Stimulated activated effector memory CD8-positive, alpha-beta T cell treated with anti-CD3 and anti-CD28 coated beads, Interleukin-12 subunit alpha, Interleukin-12 subunit beta, amount 100 ng/mL, for 72 hours (primary cell): ENCODE measurements around the gene SPPL3.
"Not testable (repeated sequence)": the region's sequence is repeated elsewhere in the genome, so short reads cannot be mapped to it uniquely, and the experiment has no call there.

Experiments
- ATAC-seq: fragments of 150-1000 bp; cut with Tn5 transposase; 2 replicates; pipeline ENCODE4 v1.10.0; 2021
- DNase-seq, 2 donors: peaks; one replicate each; pipeline ENCODE4 v3.0.0; 2021 to 2022; ENCODE audit warnings: low spot score in 2 of 2
- H3K27ac Mint-ChIP-seq: one replicate; pipeline ENCODE4 v1.8.0; 2022; ENCODE audit warnings: mild to moderate bottlenecking, mixed read lengths
- H3K36me3 Mint-ChIP-seq: one replicate; pipeline ENCODE4 v1.8.0; 2022; ENCODE audit warnings: mild to moderate bottlenecking, mixed read lengths
- H3K4me1 Mint-ChIP-seq: one replicate; pipeline ENCODE4 v1.8.0; 2022; ENCODE audit warnings: mixed read lengths
- H3K4me3 Mint-ChIP-seq: one replicate; pipeline ENCODE4 v1.8.0; 2022; ENCODE audit warnings: mild to moderate bottlenecking, mixed read lengths
- H3K9me3 Mint-ChIP-seq: one replicate; pipeline ENCODE4 v1.8.0; 2022; ENCODE audit warnings: mixed read lengths

SPPL3 gene

GRCh38 chr12:120901101-120901500, 3.1 kb downstream of the SPPL3 start:
- H3K27ac Mint-ChIP-seq, DNase-seq, ATAC-seq, H3K9me3 Mint-ChIP-seq, H3K4me3 Mint-ChIP-seq: not testable (repeated sequence)
- Mint-ChIP-seq H3K4me1 (peaks cover 34% of the 10 kb centered on the region), H3K36me3 (peaks cover 42% of the 10 kb centered on the region)

DNA sequence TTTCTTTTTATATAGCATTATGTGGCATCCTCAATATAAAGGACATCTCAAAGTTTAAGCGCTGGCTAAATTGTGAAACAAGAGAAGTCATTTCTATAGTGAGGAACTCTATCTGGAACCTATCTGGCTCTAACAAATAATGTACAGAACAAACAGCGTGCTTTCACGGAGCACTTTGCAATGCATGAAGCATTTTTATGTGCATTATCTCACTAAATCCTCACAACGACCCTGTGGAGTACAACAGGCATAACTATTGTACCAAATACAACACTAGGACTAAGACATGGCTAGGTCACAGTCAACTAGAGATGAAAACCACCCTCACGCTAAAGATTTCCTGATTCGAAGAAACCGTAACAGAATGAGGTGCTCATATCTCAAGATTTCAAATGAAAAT, 8.6 kb downstream of the SPPL3 start:
- H3K9me3 Mint-ChIP-seq: no peaks in the 10 kb centered on the region
- DNase-seq (no peak), ATAC-seq (no peak)
- H3K36me3 Mint-ChIP-seq: peaks cover 26% of the 10 kb centered on the region
- H3K4me1 Mint-ChIP-seq: peaks cover 38% of the 10 kb centered on the region
- H3K4me3 Mint-ChIP-seq: no peak overlapping the region
- no peak overlapping the region for H3K27ac Mint-ChIP-seq

DNA sequence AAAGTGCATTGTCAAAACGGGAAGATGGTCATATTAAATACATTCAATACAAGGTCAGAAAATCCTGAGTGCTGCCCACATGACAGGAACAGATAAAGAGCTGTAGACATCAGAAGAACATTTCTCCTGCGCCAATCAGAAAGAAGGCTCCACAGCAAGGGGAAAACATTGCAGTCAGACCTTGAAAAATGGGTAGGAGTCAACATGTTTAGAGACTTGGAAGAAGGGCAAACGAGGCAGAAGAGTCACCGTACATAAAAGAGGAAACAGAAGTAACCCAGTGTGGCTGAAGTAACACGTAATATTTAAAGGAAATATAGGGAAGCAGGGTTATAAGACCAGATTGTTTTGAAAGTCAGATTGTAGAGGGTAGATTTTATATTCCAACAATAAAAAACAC, 11.9 kb downstream of the SPPL3 start:
- no peak for ATAC-seq
- H3K4me1 Mint-ChIP-seq: peaks cover 42% of the 10 kb centered on the region
- peak overlapping the region; percentile 21 for H3K27ac Mint-ChIP-seq

GRCh38 chr12:120890963-120891362, 13.2 kb downstream of the SPPL3 start:
- Mint-ChIP-seq H3K36me3 (peaks cover 7% of the 10 kb centered on the region), H3K4me3 (no peak overlapping the region), H3K9me3 (no peaks in the 10 kb centered on the region), H3K4me1 (peaks cover 48% of the 10 kb centered on the region), H3K27ac (no peak overlapping the region)
- no peak for DNase-seq
- no peak for ATAC-seq

More for the DNA sequence above, 11.9 kb downstream of the SPPL3 start:
- H3K36me3 Mint-ChIP-seq: peaks cover 7% of the 10 kb centered on the region
- H3K9me3 Mint-ChIP-seq: no peaks in the 10 kb centered on the region
- no peak overlapping the region for H3K4me3 Mint-ChIP-seq
- no peak for DNase-seq

DNA sequence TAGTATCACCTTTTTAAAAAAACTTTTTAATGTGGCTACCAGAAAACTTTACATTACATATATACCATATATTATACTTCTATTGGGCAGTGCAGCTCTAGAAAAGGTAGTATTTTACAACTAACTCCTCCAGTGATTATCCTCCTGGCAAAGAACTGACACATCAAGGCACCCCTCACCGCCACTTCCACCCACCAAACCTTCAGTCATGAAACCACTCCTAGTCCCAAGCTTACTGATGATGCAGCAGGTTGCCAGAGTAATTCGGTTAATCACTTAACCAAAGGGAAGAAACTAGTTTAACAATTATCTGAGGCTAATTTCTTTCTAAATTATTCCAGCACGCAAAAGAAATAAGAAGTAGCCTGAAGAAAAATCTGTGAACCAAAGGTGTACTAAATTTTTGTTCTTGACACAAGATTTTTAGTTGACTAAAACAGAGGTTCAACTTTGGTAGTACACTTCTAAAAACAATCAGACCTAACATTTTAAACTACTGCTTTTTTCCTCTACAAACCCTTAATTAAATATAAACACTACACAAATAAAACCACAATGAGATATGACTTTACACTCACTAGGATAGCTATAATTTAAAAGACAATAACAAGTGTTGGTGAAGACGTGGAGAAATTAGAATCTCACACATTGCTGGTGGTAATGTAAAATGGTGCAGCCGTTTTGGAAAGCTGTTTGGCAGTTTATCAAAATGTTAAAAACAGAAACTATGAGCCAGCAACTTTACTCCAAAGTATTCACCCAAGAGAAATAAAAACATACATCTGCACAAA, 16.7 kb downstream of the SPPL3 start:
- Mint-ChIP-seq H3K27ac (no peak overlapping the region), H3K4me1 (peaks cover 45% of the 10 kb centered on the region), H3K9me3 (no peaks in the 10 kb centered on the region), H3K36me3 (no peaks in the 10 kb centered on the region), H3K4me3 (peak overlapping the region; percentile 59)
- DNase-seq (no peak), ATAC-seq (peak; percentile 82)

DNA sequence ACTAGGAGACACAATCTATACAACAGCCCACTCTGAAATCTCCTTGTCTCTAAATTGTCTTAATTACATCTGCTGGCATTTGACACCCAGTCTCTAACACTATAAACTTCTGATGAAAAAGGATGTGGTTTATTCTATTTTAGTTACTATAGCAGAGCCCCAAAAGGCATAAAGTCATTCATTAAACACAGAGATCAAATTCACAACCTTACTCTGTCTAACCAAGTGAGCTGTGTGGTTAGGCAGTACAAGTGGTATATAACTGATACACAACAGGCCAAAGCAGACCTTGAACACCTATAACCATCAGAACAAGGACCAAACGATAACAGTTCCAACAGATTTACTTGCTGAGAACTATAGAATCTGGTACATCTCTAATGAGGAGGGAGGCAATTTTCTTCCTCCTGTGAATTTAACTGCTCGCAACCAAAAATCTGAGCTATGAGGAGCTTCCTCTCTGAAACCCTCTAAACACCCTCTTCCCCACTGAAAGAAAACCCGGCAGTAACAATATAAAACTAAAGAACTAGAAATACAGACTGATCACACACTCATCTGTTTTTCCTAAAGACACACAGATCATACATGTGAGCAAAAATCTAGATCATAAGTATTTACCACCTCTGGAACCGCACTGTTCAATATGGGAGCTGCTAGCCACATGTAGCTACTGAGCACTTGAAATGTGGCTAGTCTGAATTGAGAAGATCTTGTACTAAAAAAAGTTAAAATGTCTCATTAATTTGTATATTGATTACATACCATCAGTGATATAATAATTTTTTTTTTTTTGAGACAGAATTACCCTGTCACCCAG, 17.7 kb downstream of the SPPL3 start:
- no peaks in the 10 kb centered on the region for H3K9me3 Mint-ChIP-seq
- peak overlapping the region; percentile 59 for H3K4me3 Mint-ChIP-seq
- peak overlapping the region; percentile 84 for H3K27ac Mint-ChIP-seq
- H3K4me1 Mint-ChIP-seq: peaks cover 48% of the 10 kb centered on the region
- H3K36me3 Mint-ChIP-seq: no peaks in the 10 kb centered on the region
- DNase-seq (no peak), ATAC-seq (peak; percentile 95)

DNA sequence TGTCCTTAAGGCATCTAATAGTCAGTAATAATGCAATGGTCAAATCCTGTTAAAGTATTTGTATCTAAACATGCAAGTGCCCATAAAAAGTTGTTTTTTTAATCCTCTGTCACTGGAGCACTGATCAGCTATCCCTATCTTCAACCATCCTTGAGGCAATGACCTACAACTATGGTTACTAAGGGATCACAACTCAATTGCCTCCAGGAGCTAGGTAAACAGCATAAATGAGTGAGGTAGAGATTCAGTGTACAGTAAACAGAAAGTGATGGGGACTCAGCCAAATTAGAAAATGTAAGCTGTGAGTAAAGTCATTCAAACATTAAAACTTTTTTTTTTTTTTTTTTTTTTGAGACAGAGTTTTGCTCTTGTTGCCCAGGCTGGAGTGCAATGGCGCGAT, 18.6 kb downstream of the SPPL3 start:
- DNase-seq: no peak
- no peak for ATAC-seq
- Mint-ChIP-seq H3K27ac (peak overlapping the region; percentile 84), H3K9me3 (no peaks in the 10 kb centered on the region), H3K36me3 (no peaks in the 10 kb centered on the region), H3K4me1 (peaks cover 49% of the 10 kb centered on the region), H3K4me3 (peak overlapping the region; percentile 59)

- no peaks in the 10 kb centered on the region for H3K36me3 Mint-ChIP-seq
- no peak for DNase-seq
- no peak for ATAC-seq
- H3K4me1 Mint-ChIP-seq: peaks cover 56% of the 10 kb centered on the region
- H3K4me3 Mint-ChIP-seq: no peak overlapping the region
- no peaks in the 10 kb centered on the region for H3K9me3 Mint-ChIP-seq
- no peak overlapping the region for H3K27ac Mint-ChIP-seq
These were observed 19.5 kb downstream of the SPPL3 start for GRCh38 chr12:120884644-120885043.

DNA sequence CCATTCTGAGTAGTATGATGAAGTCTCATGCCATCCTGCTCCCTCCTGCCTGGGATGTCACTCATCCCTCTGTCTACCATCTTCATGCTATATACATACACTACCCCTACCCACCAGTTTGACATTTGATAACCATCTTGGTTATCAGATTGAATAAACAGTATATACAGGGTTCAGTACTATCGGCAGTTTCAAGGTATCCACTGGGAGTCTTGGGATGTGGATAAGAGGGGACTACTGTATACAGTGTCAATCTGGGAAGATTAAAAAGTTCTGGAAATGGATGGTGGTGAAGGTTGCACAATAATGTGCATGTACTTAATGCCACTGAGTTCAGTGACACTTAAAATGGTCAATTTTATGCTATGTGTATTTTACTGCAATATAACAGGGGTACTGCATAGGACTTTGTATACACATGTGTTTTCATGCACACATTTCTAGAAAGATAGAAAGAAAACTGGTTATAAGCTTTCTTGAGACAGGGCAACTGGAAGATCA, 22.1 kb downstream of the SPPL3 start:
- H3K4me1 Mint-ChIP-seq: peaks cover 58% of the 10 kb centered on the region
- no peak for DNase-seq
- ATAC-seq: no peak

GRCh38 chr12:120879718-120880300, 24.3 kb downstream of the SPPL3 start:
- ATAC-seq (no peak), DNase-seq (no peak)
- Mint-ChIP-seq H3K4me1 (peaks cover 56% of the 10 kb centered on the region), H3K4me3 (no peak overlapping the region), H3K36me3 (peaks cover 6% of the 10 kb centered on the region), H3K27ac (no peak overlapping the region), H3K9me3 (no peaks in the 10 kb centered on the region)

More for the DNA sequence above, 22.1 kb downstream of the SPPL3 start:
- no peak overlapping the region for H3K27ac Mint-ChIP-seq
- H3K36me3 Mint-ChIP-seq: no peaks in the 10 kb centered on the region
- no peak overlapping the region for H3K4me3 Mint-ChIP-seq
- H3K9me3 Mint-ChIP-seq: no peaks in the 10 kb centered on the region

GRCh38 chr12:120879102-120879501, 25.1 kb downstream of the SPPL3 start:
- no peak for ATAC-seq
- Mint-ChIP-seq H3K9me3 (no peaks in the 10 kb centered on the region), H3K4me1 (peaks cover 60% of the 10 kb centered on the region), H3K4me3 (no peak overlapping the region), H3K36me3 (peaks cover 8% of the 10 kb centered on the region), H3K27ac (no peak overlapping the region)
- no peak for DNase-seq

GRCh38 chr12:120874547-120875245, 29.5 kb downstream of the SPPL3 start:
- ATAC-seq (no peak), DNase-seq (no peak)
- H3K4me1 Mint-ChIP-seq: peaks cover 63% of the 10 kb centered on the region
- no peak overlapping the region for H3K27ac Mint-ChIP-seq
- H3K4me3 Mint-ChIP-seq: no peak overlapping the region
- H3K9me3 Mint-ChIP-seq: no peaks in the 10 kb centered on the region
- peaks cover 11% of the 10 kb centered on the region for H3K36me3 Mint-ChIP-seq

GRCh38 chr12:120873226-120873625, 30.9 kb downstream of the SPPL3 start:
- Mint-ChIP-seq H3K9me3 (no peaks in the 10 kb centered on the region), H3K36me3 (peaks cover 11% of the 10 kb centered on the region), H3K4me3 (peak overlapping the region; percentile 5), H3K27ac (peak overlapping the region; percentile 24), H3K4me1 (peaks cover 59% of the 10 kb centered on the region)
- DNase-seq: no peak
- no peak for ATAC-seq

DNA sequence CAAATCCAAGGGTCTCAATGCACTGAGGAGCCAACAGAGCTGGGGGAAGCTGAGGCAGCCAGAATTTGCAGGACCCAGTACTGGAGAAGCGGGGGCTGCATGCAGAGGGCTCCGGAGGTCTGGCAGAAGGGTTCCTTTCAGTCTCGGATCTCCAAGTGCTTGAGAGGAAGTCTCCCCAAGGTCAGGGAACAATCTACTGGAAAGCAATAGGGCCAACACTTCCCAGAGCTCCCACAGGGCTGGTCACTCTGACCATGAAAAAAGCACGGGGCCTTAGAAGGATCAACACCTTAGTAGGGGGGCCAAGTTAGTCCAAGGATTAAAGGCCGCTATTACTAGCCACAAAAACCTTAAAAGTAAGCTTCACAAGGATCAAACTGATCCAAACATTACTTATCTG, 31.7 kb downstream of the SPPL3 start:
- no peak for DNase-seq
- no peaks in the 10 kb centered on the region for H3K9me3 Mint-ChIP-seq
- H3K4me3 Mint-ChIP-seq: no peak overlapping the region
- peaks cover 59% of the 10 kb centered on the region for H3K4me1 Mint-ChIP-seq
- H3K27ac Mint-ChIP-seq: no peak overlapping the region
- ATAC-seq: no peak
- H3K36me3 Mint-ChIP-seq: peaks cover 11% of the 10 kb centered on the region

GRCh38 chr12:120870415-120870814, 33.7 kb downstream of the SPPL3 start:
- Mint-ChIP-seq H3K4me3 (no peak overlapping the region), H3K36me3 (peaks cover 13% of the 10 kb centered on the region), H3K9me3 (no peaks in the 10 kb centered on the region), H3K4me1 (peaks cover 50% of the 10 kb centered on the region), H3K27ac (no peak overlapping the region)
- DNase-seq: no peak
- ATAC-seq: no peak
